Activated naive CD4-positive, alpha-beta T cell treated with anti-CD3 and anti-CD28 coated beads for 36 hours (primary cell): ENCODE results near the gene CRAT. TPM values are rescaled to one million over a fixed set of nuclear protein-coding genes. Genes with fewer than 3 reads are reported as not detected.

Experiments used
- CTCF ChIA-PET: fragments of 350-600 bp; sonication (Branson Sonifier 250); formaldehyde crosslinking; loops from one replicate; lab custom pipeline; 2021; ENCODE audit warnings: antibody characterized with exemption; lab: Charles Lee
- DNase-seq: peaks from one replicate; pipeline ENCODE4 v3.0.0-alpha.2; 2020
- H3K27ac Mint-ChIP-seq: one replicate; pipeline ENCODE4 v1.8.0; 2021; ENCODE audit warnings: mild to moderate bottlenecking, mixed read lengths
- H3K27me3 Mint-ChIP-seq: one replicate; pipeline ENCODE4 v1.8.0; 2021; ENCODE audit warnings: low read depth, mixed read lengths
- H3K36me3 Mint-ChIP-seq: one replicate; pipeline ENCODE4 v1.8.0; 2021; ENCODE audit warnings: low read depth, mixed read lengths
- H3K4me1 Mint-ChIP-seq: one replicate; pipeline ENCODE4 v1.8.0; 2021; ENCODE audit warnings: low read depth, mixed read lengths
- H3K4me3 Mint-ChIP-seq: one replicate; pipeline ENCODE4 v1.8.0; 2021; ENCODE audit warnings: mild to moderate bottlenecking, moderate library complexity, mixed read lengths
- H3K9me3 Mint-ChIP-seq: one replicate; pipeline ENCODE4 v1.8.0; 2021; ENCODE audit warnings: mixed read lengths
- intact Hi-C: fragments of 100-400 bp; cut with micrococcal nuclease; formaldehyde crosslinking; loops from one replicate; pipeline ENCODE4 v1.15.1; 2023
- total RNA-seq, 2 experiments: library from RNA; stranded (reverse); gene quantifications; one replicate each; pipeline ENCODE4 v1.2.3, GENCODE V29; 2021

Gene CRAT
- total RNA-seq, 2 experiments from 2014 or later = 15.0 to 15.8 TPM

DNA sequence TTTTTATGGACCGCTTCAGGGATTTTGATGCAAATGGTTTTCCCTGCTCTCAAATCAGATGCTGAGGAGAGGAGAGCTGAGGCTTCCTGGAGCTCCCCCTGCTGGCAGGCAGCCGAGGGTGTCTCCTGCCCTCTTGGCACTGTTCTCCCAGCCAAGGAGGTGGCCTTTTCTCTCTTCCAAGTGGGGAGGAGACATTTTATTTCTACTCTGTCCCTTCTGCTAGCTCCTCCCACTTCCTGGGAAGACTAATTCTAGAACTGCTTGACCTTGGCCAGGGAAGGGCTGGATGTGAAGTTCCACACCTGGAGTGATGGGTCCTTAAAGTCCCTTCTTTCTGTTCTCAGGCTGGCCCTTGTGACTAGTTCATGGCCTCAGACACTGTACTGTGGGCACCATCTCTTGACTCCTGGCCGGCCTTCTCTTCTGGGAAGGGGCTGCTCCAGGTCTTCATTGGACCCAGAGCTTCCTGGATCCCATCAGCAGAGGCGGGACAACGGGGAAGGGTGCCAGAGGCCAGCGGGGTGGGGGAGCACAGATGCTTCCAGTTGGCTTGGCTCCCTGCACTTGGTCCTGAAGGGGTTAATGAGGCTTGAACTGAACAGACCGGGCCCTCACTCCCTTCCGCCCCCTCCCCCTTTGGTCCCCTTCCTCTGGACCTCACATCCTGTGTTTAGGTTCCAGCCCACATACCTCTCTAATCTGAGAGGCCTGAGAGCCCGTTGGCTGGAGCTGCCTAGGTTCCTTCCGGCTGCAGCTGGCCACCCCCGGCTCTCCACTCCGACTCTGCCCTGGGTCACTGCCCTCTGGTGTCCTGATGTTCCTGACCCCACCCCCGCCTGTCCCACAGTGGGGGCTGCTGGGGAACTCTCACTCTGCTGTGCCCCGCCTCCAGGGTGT is 32.7 kb upstream of the CRAT start:
- peaks cover 16% of the 10 kb centered on the region for H3K36me3 Mint-ChIP-seq
- intact Hi-C loops = loop anchor here (5.0 kb wide), 1 partner anchor 344 kb away; no protein-coding TSS in a partner anchor
- H3K27ac Mint-ChIP-seq = no peak overlapping the region
- peak; percentile 82 for DNase-seq
- H3K9me3 Mint-ChIP-seq = no peaks in the 10 kb centered on the region
- H3K4me3 Mint-ChIP-seq = no peak overlapping the region
- CTCF ChIA-PET = interaction anchor here (0.6 to 3.8 kb wide), 35 partner anchors 8 to 652 kb away, joined by 3 to 50 read pairs (median 4); partner anchors contain the start of genes C9orf50 and IER5L
- no peaks in the 10 kb centered on the region for H3K27me3 Mint-ChIP-seq
- peaks cover 34% of the 10 kb centered on the region for H3K4me1 Mint-ChIP-seq

DNA sequence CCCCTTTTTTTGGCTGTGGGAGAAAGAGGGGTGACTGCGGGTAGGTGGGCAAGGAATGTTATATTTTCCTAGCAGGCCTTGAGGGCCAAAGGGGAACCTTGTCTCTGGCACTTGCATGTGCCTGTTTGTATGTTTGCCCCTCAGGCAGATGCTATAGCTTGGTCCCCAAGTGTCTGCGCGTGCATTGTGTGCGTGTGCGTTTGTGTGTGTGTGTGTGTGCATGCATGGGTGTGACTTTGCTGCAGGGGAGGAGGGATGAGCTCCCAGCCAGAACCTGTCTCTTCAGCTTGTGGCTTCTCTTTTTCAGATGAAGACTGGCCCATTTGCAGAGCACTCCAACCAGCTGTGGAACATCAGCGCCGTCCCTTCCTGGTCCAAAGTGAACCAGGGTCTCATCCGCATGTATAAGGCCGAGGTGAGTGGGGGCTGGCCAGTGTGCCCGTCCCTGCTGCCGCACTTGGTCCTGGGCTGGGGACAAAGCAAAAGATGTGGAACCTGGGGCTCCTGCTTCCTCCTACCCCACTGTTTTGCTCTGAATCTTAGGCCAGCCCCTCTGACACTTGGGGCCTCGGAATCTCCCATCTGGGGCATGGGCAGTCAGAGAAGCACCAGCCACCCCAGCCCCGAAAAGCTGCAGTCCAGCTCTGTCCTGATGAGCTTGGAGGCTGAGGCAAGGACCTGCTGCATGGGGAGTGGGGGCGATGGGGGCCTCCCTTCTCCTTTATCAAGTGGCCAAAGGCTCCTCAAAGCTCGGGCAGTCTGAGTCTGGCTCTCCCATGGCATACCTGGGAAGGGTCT is 31.7 kb upstream of the CRAT start:
- no peak overlapping the region for H3K4me3 Mint-ChIP-seq
- no peak for DNase-seq
- no peak overlapping the region for H3K27ac Mint-ChIP-seq
- H3K36me3 Mint-ChIP-seq = peaks cover 16% of the 10 kb centered on the region
- peaks cover 34% of the 10 kb centered on the region for H3K4me1 Mint-ChIP-seq
- no peaks in the 10 kb centered on the region for H3K27me3 Mint-ChIP-seq
- CTCF ChIA-PET = interaction anchor here (0.6 to 3.8 kb wide), 37 partner anchors 8 to 651 kb away, joined by 3 to 50 read pairs (median 4); partner anchors contain the start of genes C9orf50 and IER5L
- no peaks in the 10 kb centered on the region for H3K9me3 Mint-ChIP-seq
- intact Hi-C loops = loop anchor here (5.0 kb wide), 1 partner anchor 345 kb away; no protein-coding TSS in a partner anchor

DNA sequence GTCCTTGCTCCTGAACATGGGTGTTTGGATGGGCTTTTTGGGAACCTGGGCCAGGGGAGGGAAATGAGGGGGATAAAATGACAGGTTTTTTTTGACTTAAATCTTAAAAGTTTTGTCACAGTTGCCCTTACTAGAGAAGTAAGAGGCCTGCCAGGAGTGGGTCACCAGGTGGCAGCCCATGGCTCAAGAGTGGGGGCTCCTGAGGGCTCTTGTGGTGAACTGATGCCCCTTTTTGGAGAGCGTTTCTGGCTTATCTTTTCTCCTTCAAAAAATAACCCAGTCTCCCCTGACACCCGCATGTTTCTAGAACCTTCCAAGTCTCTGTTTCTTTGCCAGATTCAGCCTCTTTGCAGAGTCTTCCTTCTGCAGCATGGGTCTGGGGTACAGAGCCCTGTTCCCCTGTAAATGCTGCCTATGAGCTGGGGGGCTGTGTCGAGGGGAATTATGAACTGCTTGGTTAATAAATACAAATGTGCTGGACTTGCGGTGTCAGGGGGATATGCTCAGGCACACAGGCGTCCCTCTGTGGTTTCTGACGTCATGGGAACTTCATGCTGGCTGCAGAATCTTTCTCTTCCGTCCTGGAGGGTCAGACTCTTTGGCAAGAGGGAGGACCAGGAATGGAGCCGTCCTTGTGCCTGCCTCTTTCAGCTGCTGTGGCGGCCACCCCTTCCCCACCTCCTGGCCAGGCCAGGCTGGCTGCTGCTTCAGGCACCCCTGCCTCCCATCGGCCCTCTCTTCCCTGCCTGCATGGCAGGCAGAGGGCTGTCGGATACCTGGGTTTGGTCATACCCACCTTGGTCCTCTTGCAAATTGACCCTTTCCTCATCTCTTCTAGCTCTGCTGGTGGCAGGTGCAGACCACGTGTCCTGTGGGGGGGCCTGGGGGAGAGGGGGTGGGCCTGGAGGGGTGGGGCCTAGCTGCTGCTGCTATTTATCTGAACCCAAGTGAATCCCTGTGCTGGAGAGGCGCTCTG is 30.8 kb upstream of the CRAT start:
- no peak for DNase-seq
- Mint-ChIP-seq H3K27me3 (no peaks in the 10 kb centered on the region), H3K9me3 (no peaks in the 10 kb centered on the region), H3K4me3 (peak overlapping the region; percentile 72), H3K27ac (peak overlapping the region; percentile 97), H3K4me1 (peaks cover 34% of the 10 kb centered on the region), H3K36me3 (peaks cover 16% of the 10 kb centered on the region)
- CTCF ChIA-PET = interaction anchor here (0.6 to 3.8 kb wide), 17 partner anchors 10 to 483 kb away, joined by 3 to 50 read pairs (median 7); partner anchors contain the start of genes C9orf50 and IER5L
- intact Hi-C loops = loop anchor here (2.0 to 5.0 kb wide), 2 partner anchors 241 to 346 kb away; no protein-coding TSS in a partner anchor

DNA sequence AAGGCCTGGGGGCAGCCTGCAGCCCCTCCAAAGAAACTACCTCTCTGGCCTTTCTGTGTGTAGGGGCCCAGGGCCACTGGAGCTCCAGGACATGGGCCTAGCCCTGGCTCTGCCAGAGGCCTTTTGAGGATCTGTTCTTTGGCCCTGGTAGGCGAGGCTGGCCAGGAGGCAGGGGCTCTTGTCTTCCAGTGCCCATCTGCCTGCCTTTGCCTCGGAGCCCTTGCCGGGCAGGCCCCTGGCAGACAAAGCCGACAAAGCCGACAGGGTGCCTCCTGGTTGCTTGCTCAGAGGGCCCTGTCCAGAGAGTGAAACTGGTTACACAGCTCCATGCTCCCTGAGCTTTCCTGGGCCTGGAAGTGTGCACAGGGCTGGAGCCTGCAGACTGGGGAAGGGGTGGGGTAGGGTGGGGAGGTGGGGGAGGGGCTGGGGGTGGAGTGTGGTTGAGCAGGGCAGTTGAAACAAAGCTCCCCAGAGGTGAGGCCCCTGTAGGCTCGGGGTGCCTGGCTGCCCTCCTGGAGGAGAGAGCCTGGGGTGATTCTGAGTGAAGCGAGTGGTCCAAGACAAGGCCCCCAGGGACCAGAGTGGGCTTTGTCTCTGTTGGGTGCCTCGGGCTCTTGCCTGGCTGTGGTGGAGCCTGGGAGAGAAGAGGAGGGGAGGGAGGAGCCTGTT is 29.9 kb upstream of the CRAT start:
- peaks cover 15% of the 10 kb centered on the region for H3K36me3 Mint-ChIP-seq
- CTCF ChIA-PET = interaction anchor here (0.6 to 3.0 kb wide), 16 partner anchors 9 to 484 kb away, joined by 3 to 25 read pairs (median 4); partner anchors contain the start of gene IER5L
- intact Hi-C loops = loop anchor here (1.0 to 5.0 kb wide), 4 partner anchors 29 to 347 kb away; partner anchors contain the start of gene PTPA
- no peaks in the 10 kb centered on the region for H3K27me3 Mint-ChIP-seq
- H3K27ac Mint-ChIP-seq = peak overlapping the region; percentile 97
- DNase-seq = peak; percentile 27
- H3K4me3 Mint-ChIP-seq = peak overlapping the region; percentile 72
- H3K4me1 Mint-ChIP-seq = peaks cover 34% of the 10 kb centered on the region
- H3K9me3 Mint-ChIP-seq = no peaks in the 10 kb centered on the region

DNA sequence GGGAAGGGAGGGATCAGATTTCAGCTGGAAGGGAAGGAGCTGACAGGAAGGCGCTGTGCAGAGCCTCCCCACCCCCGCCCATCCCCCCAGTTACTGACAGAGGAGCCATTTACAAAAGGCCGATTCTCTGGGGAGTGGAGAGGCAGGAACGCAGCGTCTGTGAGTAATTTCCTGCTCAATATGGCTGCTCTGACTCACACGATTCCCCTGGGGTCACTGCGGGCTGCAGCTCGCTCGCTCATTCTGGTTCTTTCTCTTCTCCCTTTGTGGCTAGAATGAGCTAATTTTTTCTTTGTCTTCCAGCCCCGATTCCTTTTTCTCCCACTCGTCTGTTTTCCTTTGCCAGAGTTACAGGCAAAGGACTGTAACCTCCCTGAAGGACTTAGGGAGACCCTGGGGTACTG is 29.4 kb upstream of the CRAT start:
- H3K4me3 Mint-ChIP-seq = peak overlapping the region; percentile 72
- peak; percentile 92 for DNase-seq
- intact Hi-C loops = loop anchor here (1.0 to 10.0 kb wide), 7 partner anchors 29 to 471 kb away; partner anchors contain the start of gene PTPA
- peak overlapping the region; percentile 97 for H3K27ac Mint-ChIP-seq
- no peaks in the 10 kb centered on the region for H3K9me3 Mint-ChIP-seq
- CTCF ChIA-PET = interaction anchor here (0.6 to 3.0 kb wide), 18 partner anchors 9 to 485 kb away, joined by 3 to 25 read pairs (median 4); partner anchors contain the start of gene IER5L
- no peaks in the 10 kb centered on the region for H3K27me3 Mint-ChIP-seq
- H3K36me3 Mint-ChIP-seq = peaks cover 15% of the 10 kb centered on the region
- peaks cover 34% of the 10 kb centered on the region for H3K4me1 Mint-ChIP-seq

DNA sequence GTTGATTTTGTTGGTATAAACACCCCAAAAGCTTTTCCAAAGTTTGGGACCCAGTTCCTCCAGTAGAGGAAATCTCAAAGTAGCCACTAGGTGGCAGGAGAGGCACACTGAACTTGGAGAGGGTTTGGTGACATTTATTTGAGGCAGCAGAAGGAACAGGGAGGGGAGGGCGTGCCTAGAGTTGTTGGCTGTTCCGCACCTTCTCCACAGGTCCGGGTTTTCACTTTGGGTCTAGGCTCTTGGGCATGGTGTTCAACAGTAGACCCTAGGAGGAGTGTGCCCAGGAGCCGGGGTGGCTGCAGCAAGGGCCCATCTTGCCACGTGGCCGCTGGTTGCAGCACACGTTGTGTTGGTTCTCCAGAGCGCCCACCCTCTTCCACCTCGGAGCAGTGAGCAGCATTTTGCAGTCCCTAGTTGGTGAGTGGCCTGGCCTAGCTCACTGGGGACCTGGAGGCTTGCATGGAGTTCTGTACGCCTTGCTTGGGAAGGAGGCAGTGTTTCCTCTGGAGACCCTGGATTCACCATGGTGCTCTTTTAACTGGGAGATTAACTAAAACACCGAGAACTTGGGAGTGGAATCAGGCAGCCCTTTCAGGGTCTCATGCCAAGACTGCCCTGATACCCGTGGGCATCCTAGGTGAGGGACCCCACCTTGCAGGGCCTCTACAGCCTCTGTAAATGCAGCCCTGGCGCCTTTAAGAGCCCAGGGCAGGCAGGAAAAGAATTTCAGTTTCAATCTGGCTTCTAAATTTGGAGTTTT is 28.8 kb upstream of the CRAT start:
- H3K4me1 Mint-ChIP-seq = peaks cover 34% of the 10 kb centered on the region
- H3K36me3 Mint-ChIP-seq = peaks cover 15% of the 10 kb centered on the region
- DNase-seq = peak; percentile 88
- H3K27me3 Mint-ChIP-seq = no peaks in the 10 kb centered on the region
- H3K9me3 Mint-ChIP-seq = no peaks in the 10 kb centered on the region
- intact Hi-C loops = loop anchor here (1.0 to 10.0 kb wide), 3 partner anchors 37 to 472 kb away; no protein-coding TSS in a partner anchor
- H3K4me3 Mint-ChIP-seq = peak overlapping the region; percentile 72
- CTCF ChIA-PET = interaction anchor here (0.6 to 3.3 kb wide), 28 partner anchors 8 to 485 kb away, joined by 3 to 25 read pairs (median 4); partner anchors contain the start of gene IER5L
- peak overlapping the region; percentile 97 for H3K27ac Mint-ChIP-seq

DNA sequence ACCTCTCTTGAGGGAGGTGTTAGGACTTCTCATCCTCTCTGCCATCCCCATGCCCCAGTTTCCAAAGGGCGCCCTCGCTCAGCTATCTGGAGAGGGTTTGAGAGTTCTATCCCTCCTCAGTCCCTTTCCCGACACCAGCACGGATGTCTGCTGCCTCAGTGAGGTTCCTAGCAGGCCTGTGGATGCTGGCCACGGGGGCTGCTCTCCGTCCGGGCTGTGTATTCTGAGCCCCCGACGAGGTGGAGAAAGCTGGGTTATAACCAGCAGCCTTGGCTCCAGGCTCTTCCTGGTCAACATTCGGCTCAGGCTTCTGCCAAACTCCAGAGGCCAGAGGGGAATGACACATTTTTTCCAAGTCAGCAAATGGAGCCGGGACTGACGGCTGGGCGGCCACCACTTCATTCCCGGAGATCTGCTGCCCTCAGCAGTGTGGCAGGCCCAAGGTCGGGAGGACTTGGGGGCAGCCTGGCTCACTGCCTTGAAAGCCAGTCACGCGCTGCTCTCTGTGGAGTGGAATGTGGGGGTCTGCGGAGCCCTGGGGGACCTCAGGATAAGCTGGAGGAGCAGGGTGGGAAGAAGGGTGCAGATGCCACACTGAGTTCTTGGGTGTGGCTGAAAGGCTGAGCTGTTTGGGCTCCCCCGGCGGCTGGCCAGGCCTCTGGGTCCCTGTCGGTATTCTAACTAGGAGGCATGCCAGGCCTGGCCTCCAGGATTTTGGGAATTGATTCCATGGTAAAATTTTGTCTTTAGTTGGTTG is 28.1 kb upstream of the CRAT start:
- Mint-ChIP-seq H3K4me3 (peak overlapping the region; percentile 72), H3K9me3 (no peaks in the 10 kb centered on the region), H3K36me3 (peaks cover 10% of the 10 kb centered on the region), H3K27ac (peak overlapping the region; percentile 97), H3K4me1 (peaks cover 34% of the 10 kb centered on the region), H3K27me3 (no peaks in the 10 kb centered on the region)
- no peak for DNase-seq
- CTCF ChIA-PET = interaction anchor here (0.6 to 3.3 kb wide), 20 partner anchors 9 to 486 kb away, joined by 3 to 25 read pairs (median 4); no protein-coding TSS in a partner anchor
- intact Hi-C loops = loop anchor here (1.0 to 10.0 kb wide), 3 partner anchors 38 to 473 kb away; no protein-coding TSS in a partner anchor

DNA sequence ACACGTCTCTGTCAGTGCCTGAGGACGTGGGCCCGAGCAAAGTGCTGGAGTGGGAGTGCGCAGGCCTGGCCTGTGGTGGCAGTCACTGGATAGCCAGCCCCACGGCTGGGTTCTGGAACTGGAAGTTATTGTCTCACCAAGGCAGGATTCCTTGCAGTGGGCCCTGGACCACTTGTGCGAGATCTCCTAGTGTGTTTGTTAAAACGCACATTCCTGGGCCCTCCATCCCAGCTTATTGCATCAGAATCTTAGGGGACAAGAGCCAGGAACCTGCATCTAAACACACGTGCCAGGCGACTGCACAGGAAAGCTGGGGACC is 27.5 kb upstream of the CRAT start:
- H3K9me3 Mint-ChIP-seq = no peaks in the 10 kb centered on the region
- H3K36me3 Mint-ChIP-seq = peaks cover 7% of the 10 kb centered on the region
- intact Hi-C loops = loop anchor here (10.0 kb wide), 1 partner anchor 187 kb away; no protein-coding TSS in a partner anchor
- CTCF ChIA-PET = interaction anchor here (0.8 to 3.3 kb wide), 9 partner anchors 9 to 486 kb away, joined by 3 to 20 read pairs (median 4); no protein-coding TSS in a partner anchor
- DNase-seq = no peak
- H3K4me3 Mint-ChIP-seq = no peak overlapping the region
- peaks cover 33% of the 10 kb centered on the region for H3K4me1 Mint-ChIP-seq
- H3K27me3 Mint-ChIP-seq = no peaks in the 10 kb centered on the region
- no peak overlapping the region for H3K27ac Mint-ChIP-seq

DNA sequence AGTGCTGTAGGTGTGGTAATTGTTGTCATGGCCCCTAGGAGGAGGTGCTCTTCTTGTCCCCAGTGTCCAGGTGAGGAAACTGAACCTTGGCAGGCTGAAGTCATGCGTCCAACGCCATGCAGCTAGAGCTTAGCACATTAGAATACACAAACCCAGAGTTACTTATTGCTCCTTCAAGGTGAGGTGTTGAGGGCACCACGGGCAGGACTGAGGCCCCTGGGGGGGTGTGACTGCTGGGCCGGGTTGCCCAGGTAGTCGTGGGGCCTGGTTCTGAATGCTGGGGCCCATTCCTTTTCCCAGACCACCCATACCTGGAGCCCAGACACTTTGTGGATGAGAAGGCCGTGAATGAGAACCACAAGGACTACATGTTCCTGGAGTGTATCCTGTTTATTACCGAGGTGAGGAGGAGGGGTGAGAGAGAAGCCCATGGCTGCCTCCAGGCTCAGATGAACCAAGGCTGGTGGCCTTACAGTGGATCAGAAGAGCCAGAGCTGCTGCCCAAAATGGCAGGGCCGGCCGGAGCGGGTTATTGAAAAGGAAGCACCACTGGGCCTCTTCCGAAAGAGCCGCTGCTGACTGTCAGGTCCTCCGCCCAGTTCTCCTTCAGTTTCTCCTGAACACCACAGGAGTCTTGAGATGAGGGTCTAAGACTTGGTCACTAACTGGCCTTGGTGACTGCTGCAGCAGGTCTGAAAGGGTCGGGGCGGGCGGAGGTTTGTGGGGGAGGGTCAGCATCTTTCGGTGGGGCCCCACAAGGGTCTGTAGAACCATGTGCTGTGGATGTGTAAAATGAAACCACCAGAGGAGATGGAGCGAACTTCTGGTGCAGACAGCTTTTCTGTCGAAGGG is 26.9 kb upstream of the CRAT start:
- Mint-ChIP-seq H3K4me1 (peaks cover 27% of the 10 kb centered on the region), H3K27ac (peak overlapping the region; percentile 54), H3K4me3 (no peak overlapping the region), H3K36me3 (peaks cover 3% of the 10 kb centered on the region), H3K9me3 (no peaks in the 10 kb centered on the region), H3K27me3 (no peaks in the 10 kb centered on the region)
- CTCF ChIA-PET = interaction anchor here (0.8 to 3.3 kb wide), 6 partner anchors 8 to 487 kb away, joined by 3 to 20 read pairs (median 10); no protein-coding TSS in a partner anchor
- DNase-seq = no peak
- intact Hi-C loops = loop anchor here (10.0 kb wide), 1 partner anchor 187 kb away; no protein-coding TSS in a partner anchor
